Muscle layer of duodenum (tissue), 2 donors: ENCODE results near the gene PLXND1.

Experiments used
- H3K27ac ChIP-seq: one replicate; pipeline ENCODE4 v1.7.0; 2013; ENCODE audit warnings: mild to moderate bottlenecking, low read length
- H3K27me3 ChIP-seq: one replicate; pipeline ENCODE4 v1.7.0; 2013; ENCODE audit warnings: low read depth, mild to moderate bottlenecking, control low read depth, low read length
- H3K36me3 ChIP-seq, 2 donors: one replicate each; pipeline ENCODE4 v1.7.0; 2013; ENCODE audit warnings: low read length in 2 of 2, control low read depth in 1 of 2, mild to moderate bottlenecking in 1 of 2; ENCODE audit not compliant: insufficient read depth in 2 of 2, control insufficient read depth in 1 of 2
- H3K4me1 ChIP-seq, 2 donors: one replicate each; pipeline ENCODE4 v1.7.0; 2013; ENCODE audit warnings: low read length in 2 of 2, mild to moderate bottlenecking in 2 of 2, control low read depth in 1 of 2, moderate library complexity in 1 of 2; ENCODE audit not compliant: insufficient read depth in 2 of 2, control insufficient read depth in 1 of 2
- H3K4me3 ChIP-seq, 2 donors: one replicate each; pipeline ENCODE4 v1.7.0; 2013; ENCODE audit warnings: low read length in 2 of 2, low read depth in 1 of 2, mild to moderate bottlenecking in 1 of 2
- H3K9me3 ChIP-seq, 2 donors: one replicate each; pipeline ENCODE4 v1.7.0; 2013; ENCODE audit warnings: low read length in 2 of 2, control low read depth in 1 of 2, mild to moderate bottlenecking in 1 of 2; ENCODE audit not compliant: control insufficient read depth in 1 of 2
- donor health status: healthy.

PLXND1 gene

DNA sequence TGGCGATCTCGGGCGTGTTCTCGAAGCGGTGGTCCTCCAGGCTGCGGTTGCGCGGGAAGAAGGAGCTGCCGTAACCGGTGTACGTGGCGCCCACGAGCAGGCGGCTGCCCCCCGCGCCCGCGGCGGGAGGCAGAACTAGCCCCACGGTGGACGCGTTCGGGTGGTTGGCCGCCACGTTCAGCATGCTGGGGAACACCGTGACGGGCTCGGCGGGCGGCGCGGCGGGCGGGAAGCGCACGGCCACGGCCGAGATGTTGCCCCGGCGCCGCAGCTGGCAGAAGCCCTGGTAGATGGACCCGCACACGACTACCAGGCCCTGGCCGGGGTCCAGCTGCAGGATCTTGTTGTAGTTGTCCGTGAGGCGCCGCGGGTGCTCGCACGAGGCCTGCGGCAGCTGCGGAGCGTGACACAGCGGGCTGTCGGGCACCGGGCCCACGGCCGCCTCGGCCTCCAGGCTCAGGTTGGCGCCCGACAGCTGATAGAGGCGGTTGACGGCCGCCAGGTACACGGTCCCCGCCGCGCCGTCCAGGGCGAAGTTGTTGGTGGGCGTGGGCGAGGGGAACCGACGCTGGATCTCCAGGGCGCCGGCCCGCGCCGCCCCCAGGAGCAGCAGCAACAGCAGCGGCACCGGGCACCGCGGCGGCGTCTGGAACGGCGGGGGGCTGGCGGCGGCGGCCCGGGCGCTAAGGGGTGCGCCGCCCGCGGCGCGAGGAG, 397 bp downstream of the PLXND1 start:
- H3K4me1 ChIP-seq, result peaks cover 5 to 31% of the 10 kb centered on the region in 2 donors
- no peak overlapping the region for H3K27ac ChIP-seq
- H3K9me3 ChIP-seq, result no peaks in the 10 kb centered on the region
- peaks cover 0 to 5% of the 10 kb centered on the region in 2 donors for H3K36me3 ChIP-seq
- peak overlapping the region; percentile 33 to 72 for H3K4me3 ChIP-seq
- H3K27me3 ChIP-seq, result peaks cover 3% of the 10 kb centered on the region

DNA sequence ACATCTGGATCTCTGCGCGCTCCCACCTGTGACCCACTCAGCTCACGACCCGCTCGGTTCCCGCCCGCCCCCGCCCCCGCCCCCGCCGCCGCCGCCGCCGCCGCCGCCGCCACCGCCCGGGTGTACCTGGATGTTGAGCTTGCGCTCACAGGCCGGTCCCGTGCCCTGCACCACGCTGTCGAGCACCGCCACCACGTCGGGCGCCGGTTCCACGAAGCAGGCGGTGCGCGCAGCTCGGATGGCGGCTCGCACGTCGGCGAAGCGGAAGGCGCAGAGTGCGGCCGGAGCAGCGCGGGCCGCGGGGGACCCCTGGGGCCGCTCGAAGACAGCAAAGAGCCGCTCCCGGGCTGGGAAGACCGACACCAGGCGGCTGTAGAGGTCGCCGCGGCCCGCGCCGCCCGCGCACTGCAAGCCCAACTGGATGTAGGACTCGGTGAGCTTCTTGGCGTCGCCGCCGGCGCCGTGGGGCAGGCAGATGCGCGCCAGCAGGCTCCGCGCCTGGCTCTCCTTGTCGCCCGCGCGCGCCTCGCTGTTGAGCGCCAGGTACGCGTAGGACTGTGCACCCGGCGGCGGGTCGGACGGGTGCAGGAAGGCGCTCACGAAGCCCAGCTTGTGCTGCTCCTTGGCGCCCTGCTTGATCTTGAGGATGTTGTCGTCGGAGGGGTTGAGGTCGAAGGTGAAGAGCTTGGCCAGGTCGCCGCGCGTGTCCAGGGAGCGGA, 1.1 kb downstream of the PLXND1 start:
- peaks cover 0 to 5% of the 10 kb centered on the region in 2 donors for H3K36me3 ChIP-seq
- no peak overlapping the region for H3K27ac ChIP-seq
- H3K4me3 ChIP-seq, result peak overlapping the region; percentile 70 to 73
- peaks cover 3% of the 10 kb centered on the region for H3K27me3 ChIP-seq
- H3K9me3 ChIP-seq, result no peaks in the 10 kb centered on the region
- peaks cover 8 to 34% of the 10 kb centered on the region in 2 donors for H3K4me1 ChIP-seq

DNA sequence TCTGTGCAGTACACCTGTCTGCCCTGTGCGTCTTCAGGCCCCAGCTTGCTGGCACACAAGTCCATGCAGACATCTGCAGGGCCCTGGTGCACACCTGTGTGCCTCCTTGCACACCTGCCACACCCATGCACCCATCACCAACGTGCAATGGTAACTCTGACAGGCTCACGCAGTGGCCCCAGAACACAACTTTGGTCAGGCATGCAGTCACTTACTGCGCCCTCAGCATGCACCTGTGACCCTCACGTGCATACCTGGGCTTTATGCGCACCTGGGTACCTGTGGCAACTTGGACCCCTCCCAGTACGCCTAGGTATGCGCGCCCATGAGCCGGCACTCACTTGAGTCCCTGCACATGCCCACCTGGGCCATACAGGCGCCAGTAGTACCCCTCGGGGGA, 1.7 kb downstream of the PLXND1 start:
- Histone ChIP-seq H3K27ac (peak overlapping the region; percentile 39), H3K4me1 (peaks cover 11 to 40% of the 10 kb centered on the region in 2 donors), H3K27me3 (peaks cover 3% of the 10 kb centered on the region), H3K4me3 (peak overlapping the region; percentile 70 to 73), H3K9me3 (no peaks in the 10 kb centered on the region), H3K36me3 (peaks cover 0 to 5% of the 10 kb centered on the region in 2 donors)

DNA sequence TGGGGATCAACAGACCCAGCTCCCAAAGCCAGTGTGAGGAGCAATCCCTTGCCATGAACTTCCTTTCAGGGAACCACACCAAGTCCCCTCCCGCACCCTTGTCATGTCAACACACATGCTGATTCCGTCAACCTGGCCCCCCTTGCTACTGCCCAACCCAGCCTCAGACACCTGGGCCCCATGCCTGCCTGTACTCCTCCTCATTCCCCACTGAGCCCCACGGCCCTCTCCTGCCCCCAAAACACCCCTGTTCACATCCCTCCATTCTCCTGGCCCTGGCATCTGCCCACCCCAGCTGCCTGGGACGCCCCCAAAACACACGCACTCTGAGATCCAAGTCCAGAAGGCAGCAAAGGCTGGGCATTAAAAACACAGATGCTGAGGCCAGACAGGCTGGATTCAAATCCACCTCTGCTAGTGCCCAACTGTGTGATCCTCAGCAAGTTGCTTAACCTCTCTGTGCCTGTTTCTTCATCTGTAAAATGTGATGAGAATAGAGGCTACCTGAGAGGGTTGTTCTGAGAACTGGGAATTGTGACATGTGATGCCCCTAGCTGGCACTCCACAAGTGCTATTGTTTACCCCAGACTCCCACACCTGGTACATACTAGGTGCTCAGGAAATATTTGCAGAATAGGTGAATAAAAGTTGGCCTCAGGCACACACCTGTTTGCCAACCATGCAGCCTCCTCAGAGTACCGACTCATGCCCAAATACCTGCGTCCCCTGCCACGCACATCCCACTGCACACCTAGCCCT, 2.3 kb downstream of the PLXND1 start:
- H3K9me3 ChIP-seq, result no peaks in the 10 kb centered on the region
- peak overlapping the region; percentile 39 for H3K27ac ChIP-seq

DNA sequence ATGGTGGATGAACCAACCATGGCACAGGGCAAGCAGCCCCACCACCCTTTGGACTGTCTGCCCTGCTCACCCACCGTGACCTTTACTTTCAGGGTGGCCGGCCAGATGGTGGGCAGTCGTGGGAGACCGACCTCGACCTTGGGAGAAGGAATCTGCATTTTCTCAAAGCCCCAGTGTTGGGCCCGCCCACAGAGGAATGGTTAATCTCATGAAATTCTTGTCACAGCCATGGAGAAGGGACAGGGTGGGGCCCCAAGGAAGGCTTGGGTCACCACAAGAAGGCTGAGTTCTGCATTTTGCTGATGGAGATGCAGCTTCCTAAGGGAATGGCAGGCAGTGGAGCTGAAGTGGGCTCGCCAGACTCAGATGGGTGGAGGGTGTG, 2.9 kb downstream of the PLXND1 start:
- Histone ChIP-seq H3K4me1 (peaks cover 11 to 48% of the 10 kb centered on the region in 2 donors), H3K27me3 (peaks cover 3% of the 10 kb centered on the region), H3K4me3 (peak overlapping the region; percentile 27 to 73)

More for the DNA sequence above, 2.3 kb downstream of the PLXND1 start:
- Histone ChIP-seq H3K4me3 (peak overlapping the region; percentile 70 to 73), H3K27me3 (peaks cover 3% of the 10 kb centered on the region), H3K4me1 (peaks cover 11 to 42% of the 10 kb centered on the region in 2 donors), H3K36me3 (peaks cover 0 to 5% of the 10 kb centered on the region in 2 donors)

DNA sequence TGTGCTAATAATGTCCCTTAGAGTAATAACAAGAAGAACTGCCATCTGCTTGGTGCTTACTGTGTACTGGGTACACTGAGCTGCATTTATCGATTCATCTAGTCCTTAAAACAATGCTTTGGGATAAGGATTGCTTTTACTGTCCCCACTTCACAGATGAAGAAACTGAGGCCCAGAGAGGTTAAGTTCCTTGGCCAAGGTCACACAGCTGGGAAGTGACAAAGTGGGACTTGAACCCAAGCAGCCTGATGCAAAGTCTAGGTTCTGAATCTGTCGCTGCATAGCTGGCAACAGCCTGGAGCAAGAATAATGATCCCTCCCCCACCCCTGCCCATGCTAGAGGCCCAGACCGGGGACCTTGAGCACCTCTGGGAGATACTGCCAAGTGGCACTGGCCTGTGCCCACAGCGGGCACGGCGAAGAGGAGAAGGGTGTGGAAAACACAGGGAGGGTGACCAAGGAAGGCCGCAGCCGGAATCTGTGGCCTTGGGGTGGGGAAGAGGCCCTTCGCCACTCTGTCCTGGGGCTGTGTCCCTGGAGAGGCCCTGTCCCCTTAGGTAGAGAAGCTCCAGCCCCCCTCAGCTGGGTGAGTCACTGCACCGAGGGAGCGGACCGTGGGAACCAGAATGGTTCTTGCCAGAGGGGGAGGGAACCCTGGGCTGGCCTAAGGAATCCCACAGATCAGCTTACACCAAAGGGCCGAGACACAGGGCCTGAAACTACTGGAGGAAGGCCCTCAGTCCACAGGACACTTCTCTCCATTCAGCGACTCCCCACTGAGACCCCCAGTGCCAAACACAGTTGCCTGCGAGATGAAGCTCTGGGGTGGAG, 3.5 kb downstream of the PLXND1 start:
- no peaks in the 10 kb centered on the region for H3K9me3 ChIP-seq
- peak overlapping the region; percentile 27 to 73 for H3K4me3 ChIP-seq
- H3K36me3 ChIP-seq, result peaks cover 0 to 5% of the 10 kb centered on the region in 2 donors
- H3K27me3 ChIP-seq, result peaks cover 3% of the 10 kb centered on the region
- peak overlapping the region; percentile 2 for H3K27ac ChIP-seq
- H3K4me1 ChIP-seq, result peaks cover 14 to 51% of the 10 kb centered on the region in 2 donors

More for the DNA sequence above, 2.9 kb downstream of the PLXND1 start:
- Histone ChIP-seq H3K36me3 (peaks cover 0 to 5% of the 10 kb centered on the region in 2 donors), H3K27ac (peak overlapping the region; percentile 39), H3K9me3 (no peaks in the 10 kb centered on the region)

DNA sequence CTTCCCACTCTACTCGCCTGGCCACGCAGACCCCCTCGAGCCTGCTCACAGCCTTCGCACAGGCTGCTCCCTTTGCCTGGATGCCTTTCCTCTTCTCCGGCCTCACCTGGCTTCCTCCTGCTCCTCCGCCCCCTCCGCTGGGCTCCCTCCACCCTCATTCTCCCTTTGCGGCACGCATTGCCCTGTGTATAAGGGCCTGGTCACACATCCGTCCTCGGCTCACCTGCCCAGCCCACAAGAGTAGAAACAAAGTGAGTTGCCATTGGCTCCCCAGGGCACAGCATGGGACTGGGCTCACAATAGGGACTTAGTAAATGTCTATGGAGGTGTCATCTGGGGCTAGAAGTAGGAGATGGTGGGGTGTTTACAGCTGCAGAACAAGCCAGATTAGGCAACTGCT, 4.2 kb downstream of the PLXND1 start:
- H3K27me3 ChIP-seq, result peaks cover 3% of the 10 kb centered on the region
- H3K4me1 ChIP-seq, result peaks cover 15 to 51% of the 10 kb centered on the region in 2 donors
- no peaks in the 10 kb centered on the region for H3K9me3 ChIP-seq
- peaks cover 0 to 4% of the 10 kb centered on the region in 2 donors for H3K36me3 ChIP-seq
- peak overlapping the region in 1 of 2 donors; percentile 27 for H3K4me3 ChIP-seq
- H3K27ac ChIP-seq, result peak overlapping the region; percentile 2

DNA sequence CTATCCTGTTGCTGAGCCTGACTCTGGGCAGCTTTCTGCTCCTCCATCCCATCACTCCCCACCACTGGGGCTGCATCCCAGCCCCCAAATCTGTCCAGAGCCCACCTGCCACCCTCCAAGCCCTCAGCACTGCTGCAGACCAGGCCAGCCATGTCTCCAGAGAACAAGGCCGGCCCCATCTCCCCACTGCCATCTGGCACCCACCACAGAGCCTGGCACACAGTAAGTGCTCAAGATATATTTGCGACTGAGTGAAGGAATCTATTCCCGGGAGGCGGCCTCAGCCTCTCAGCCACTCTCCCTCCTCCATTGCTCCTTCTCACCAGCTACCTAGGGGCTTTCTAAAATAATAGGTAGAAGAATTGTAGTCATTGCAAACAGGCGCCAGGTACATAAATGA, 4.8 kb downstream of the PLXND1 start:
- Histone ChIP-seq H3K4me3 (no peak overlapping the region), H3K9me3 (no peaks in the 10 kb centered on the region), H3K36me3 (no peaks in the 10 kb centered on the region), H3K4me1 (peaks cover 17 to 53% of the 10 kb centered on the region in 2 donors), H3K27ac (no peak overlapping the region), H3K27me3 (peaks cover 3% of the 10 kb centered on the region)

DNA sequence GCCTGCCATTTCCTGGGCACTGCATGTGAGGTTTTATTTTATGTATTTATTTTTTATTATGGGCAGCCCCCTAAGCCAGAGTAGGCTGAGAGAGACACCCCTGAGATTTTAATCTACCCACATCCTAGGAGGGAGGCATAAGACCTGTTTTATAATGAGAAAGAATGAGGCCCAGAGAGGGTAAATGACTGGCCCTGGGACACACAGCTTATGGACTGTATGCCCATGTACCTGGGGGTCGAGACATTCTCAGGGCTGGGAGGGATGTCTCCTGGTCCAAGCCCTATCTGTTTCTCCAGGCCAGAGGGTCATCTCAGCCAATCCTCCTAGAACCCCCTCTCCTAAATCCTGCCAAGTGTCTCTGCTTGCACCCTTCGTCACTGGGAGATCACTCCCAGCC, 6.1 kb downstream of the PLXND1 start:
- Histone ChIP-seq H3K36me3 (no peaks in the 10 kb centered on the region), H3K4me3 (no peak overlapping the region), H3K9me3 (no peaks in the 10 kb centered on the region), H3K4me1 (peaks cover 21 to 67% of the 10 kb centered on the region in 2 donors), H3K27ac (no peak overlapping the region), H3K27me3 (no peaks in the 10 kb centered on the region)

DNA sequence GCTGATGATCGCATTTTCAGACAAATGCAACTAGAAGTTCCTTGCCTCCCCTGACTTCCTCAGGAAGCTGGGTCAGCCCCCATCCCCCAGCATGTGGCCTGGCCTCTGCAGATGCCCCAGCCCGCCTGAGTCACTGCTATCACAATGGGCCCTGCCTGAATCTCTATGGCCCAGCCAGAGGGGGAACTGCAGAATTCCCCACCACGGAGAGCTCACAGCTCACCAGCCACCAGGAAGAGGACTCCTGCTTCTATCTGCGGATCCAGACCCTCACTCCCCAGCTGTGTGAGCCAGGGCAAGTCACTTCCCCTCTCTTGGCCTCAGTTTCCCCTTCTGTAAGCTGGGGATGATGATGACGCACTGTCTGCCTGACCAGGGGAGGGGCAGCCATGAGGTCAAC, 6.9 kb downstream of the PLXND1 start:
- no peaks in the 10 kb centered on the region for H3K36me3 ChIP-seq
- peaks cover 26 to 73% of the 10 kb centered on the region in 2 donors for H3K4me1 ChIP-seq
- no peak overlapping the region for H3K4me3 ChIP-seq
- no peaks in the 10 kb centered on the region for H3K9me3 ChIP-seq
- no peak overlapping the region for H3K27ac ChIP-seq
- no peaks in the 10 kb centered on the region for H3K27me3 ChIP-seq
